Measurements from ENCODE around the gene PRKCSH. TPM values are rescaled to one million over a fixed set of nuclear protein-coding genes. Genes with fewer than 3 reads are reported as not detected.
A peak's percentile ranks its signal among the peaks of the same experiment; 100 is the strongest.
"Not testable (repeated sequence)": the region's sequence is repeated elsewhere in the genome, so short reads cannot be mapped to it uniquely, and the experiment has no call there.

The PRKCSH gene
- total RNA-seq, 1 experiment from 2014 or later, result 256 TPM

DNA sequence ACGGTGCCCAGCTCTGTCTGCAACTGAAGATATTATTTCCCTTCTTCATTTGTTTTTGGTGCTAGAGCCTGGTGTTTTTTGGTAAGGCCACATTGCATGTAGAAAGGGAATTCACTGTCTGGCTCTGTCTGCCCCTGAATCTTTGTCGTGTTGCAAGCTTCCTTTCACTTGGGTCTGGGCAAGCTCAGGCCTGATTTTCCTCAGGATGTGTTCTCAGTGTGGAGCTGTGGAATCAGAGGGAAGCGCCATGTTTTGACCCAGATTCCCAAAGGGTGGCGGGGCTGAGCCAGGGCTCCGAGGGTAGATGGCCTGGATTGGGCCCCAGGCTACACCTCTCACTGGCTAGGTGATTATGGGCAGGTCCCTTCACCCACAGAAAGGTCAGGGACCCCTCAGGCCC, 8.6 kb downstream of the PRKCSH start:
- Histone ChIP-seq H3K4me3 (no peak overlapping the region), H3K9me3 (no peaks in the 10 kb centered on the region), H3K36me3 (peaks cover 91% of the 10 kb centered on the region), H3K27me3 (no peaks in the 10 kb centered on the region)
- no peak for DNase-seq

DNA sequence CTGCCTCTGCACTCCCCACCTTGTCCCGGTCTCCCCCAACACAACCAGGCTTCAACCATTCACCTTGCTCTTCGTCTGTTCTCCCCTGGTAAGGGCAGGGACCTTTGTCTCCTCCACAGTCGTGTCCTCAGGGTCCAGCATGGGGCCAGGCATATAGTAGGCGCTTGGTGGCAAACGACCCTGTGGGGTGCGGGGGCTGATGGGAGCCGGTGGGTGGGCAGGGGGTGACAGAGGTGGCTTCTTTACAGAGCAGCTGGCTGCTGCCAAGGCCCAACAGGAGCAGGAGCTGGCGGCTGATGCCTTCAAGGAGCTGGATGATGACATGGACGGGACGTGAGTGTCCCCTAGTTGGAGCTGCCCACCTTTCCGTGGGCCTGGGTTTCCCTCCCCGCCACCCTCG, 9.7 kb downstream of the PRKCSH start:
- no peak for DNase-seq
- Histone ChIP-seq H3K27me3 (no peaks in the 10 kb centered on the region), H3K36me3 (peaks cover 93% of the 10 kb centered on the region), H3K4me3 (no peak overlapping the region), H3K9me3 (no peaks in the 10 kb centered on the region)

DNA sequence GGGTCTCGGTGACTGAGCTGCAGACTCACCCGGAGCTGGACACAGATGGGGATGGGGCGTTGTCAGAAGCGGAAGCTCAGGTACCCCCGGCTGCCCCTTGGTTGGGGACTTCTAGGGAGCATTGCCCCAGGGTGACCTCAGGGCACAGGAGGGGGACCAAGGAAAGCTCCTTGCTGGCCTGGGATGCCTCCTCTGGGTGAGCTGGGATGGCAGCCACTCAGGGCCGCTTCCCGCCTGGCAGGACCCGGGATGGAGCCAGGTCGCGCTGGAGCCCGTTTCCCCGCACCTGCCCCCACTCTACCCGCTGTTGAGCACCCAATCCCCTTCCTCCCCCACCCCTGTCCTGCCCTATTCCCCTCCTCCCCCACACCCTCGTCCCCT, 10.8 kb downstream of the PRKCSH start:
- peaks cover 92% of the 10 kb centered on the region for H3K36me3 ChIP-seq
- DNase-seq, result no peak

DNA sequence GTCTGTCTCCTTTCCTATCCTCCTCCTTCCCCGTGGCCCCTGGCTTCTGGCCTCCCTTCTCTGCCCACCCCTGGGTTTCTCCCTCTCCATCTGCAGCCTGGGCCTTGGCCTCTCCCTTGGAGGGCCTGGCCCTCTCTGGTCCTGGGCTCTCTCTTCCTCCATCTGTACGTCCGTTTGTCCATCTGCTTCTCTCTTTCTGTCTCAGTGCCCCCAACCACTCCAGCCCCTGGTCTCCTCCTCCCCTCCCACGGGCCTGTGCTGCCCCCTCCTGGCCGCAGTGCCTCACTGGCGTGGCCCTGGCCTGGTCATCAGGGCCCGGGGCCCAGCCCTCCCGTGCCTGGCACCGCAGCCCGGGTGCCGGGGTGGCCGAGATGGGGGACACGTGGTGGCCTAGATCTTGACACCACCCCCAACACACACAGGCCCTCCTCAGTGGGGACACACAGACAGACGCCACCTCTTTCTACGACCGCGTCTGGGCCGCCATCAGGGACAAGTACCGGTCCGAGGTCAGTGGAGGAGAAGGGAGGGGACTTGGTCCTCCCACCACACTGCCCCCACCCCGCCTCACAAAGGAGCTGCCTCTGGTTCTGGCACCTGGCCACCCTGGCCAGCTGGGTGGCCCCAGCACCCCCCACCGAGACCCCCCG, 11.3 kb downstream of the PRKCSH start:
- peak; percentile 57 for DNase-seq
- Histone ChIP-seq H3K36me3 (peaks cover 86% of the 10 kb centered on the region), H3K27me3 (no peaks in the 10 kb centered on the region), H3K9me3 (no peaks in the 10 kb centered on the region), H3K4me3 (no peak overlapping the region)

More for the DNA sequence above, 10.8 kb downstream of the PRKCSH start:
- Histone ChIP-seq H3K4me3 (no peak overlapping the region), H3K9me3 (no peaks in the 10 kb centered on the region), H3K27me3 (no peaks in the 10 kb centered on the region)

DNA sequence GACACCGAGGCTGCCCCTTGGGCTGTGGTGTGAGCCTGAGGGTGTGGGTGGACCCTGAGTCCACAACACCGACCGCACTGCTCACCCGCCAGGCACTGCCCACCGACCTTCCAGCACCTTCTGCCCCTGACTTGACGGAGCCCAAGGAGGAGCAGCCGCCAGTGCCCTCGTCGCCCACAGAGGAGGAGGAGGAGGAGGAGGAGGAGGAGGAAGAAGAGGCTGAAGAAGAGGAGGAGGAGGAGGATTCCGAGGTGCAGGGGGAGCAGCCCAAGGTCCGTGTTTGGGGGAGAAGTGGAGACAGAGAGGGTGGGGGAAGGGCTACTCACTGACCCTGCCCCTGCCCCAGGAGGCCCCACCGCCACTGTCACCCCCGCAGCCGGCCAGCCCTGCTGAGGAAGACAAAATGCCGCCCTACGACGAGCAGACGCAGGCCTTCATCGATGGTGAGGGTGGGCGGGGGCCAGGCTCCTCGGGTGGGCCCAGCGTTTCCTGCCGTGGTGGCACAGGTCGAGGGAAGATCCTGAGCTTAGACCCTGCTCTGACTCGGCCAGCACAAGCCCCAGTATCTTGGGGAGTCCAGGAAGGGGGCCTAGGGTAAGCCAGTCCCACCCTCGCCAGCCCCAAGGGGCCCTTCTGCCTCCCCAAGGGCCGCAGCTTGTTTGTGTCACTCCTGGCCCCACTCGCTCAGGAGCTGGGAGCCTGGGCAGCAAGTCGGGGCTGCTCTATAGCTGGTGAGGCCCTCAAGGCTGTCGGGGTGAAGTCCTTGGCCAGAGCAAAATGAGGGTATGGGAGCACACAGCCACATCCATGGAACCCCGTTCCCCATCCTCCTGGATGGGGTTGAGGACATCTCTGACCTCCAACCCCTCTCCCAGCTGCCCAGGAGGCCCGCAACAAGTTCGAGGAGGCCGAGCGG, 12.2 kb downstream of the PRKCSH start:
- H3K4me3 ChIP-seq, result no peak overlapping the region
- peaks cover 78% of the 10 kb centered on the region for H3K36me3 ChIP-seq
- H3K27me3 ChIP-seq, result no peaks in the 10 kb centered on the region
- H3K9me3 ChIP-seq, result no peaks in the 10 kb centered on the region
- no peak for DNase-seq

DNA sequence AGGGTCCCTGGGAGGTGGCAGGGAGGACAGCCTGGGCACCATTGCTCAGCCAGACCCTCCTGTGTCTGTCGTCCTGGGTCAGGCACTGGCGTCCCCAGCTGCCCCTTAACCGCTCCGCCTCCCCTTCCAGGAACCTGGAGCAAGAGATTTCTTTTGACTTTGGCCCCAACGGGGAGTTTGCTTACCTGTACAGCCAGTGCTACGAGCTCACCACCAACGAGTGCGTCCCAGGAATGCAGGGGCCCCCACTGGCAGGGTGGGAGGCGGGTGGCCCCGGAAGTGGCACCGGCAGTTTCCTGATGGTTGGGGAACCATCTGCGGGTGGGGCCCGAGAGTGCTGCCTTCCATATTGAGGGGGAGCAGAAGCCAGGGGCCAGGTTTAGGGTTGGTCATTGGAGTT, 13.0 kb downstream of the PRKCSH start:
- H3K9me3 ChIP-seq, result no peaks in the 10 kb centered on the region
- no peaks in the 10 kb centered on the region for H3K27me3 ChIP-seq
- H3K36me3 ChIP-seq, result peaks cover 70% of the 10 kb centered on the region
- H3K4me3 ChIP-seq, result no peak overlapping the region
- DNase-seq, result no peak

DNA sequence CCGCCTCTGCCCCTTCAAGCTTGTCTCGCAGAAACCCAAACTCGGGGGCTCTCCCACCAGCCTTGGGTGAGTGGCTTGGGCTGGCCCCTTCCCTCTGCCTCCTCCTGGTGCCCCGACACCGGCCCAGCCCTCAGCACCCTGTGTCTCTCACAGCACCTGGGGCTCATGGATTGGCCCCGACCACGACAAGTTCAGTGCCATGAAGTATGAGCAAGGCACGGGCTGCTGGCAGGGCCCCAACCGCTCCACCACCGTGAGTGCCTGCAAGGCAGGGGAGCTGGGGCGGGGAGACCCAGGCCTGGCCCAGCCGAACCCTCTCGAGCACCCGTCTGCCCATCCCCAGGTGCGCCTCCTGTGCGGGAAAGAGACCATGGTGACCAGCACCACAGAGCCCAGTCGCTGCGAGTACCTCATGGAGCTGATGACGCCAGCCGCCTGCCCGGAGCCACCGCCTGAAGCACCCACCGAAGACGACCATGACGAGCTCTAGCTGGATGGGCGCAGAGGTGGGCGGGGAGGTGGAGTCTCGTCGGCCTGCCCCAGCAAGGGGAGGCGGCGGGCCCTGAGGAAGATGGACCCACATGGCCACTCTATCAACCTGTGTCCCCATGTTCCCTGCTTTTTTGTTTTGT, 13.6 kb downstream of the PRKCSH start:
- Histone ChIP-seq H3K36me3 (peaks cover 64% of the 10 kb centered on the region), H3K27me3 (no peaks in the 10 kb centered on the region), H3K9me3 (no peaks in the 10 kb centered on the region), H3K4me3 (no peak overlapping the region)
- DNase-seq, result no peak

DNA sequence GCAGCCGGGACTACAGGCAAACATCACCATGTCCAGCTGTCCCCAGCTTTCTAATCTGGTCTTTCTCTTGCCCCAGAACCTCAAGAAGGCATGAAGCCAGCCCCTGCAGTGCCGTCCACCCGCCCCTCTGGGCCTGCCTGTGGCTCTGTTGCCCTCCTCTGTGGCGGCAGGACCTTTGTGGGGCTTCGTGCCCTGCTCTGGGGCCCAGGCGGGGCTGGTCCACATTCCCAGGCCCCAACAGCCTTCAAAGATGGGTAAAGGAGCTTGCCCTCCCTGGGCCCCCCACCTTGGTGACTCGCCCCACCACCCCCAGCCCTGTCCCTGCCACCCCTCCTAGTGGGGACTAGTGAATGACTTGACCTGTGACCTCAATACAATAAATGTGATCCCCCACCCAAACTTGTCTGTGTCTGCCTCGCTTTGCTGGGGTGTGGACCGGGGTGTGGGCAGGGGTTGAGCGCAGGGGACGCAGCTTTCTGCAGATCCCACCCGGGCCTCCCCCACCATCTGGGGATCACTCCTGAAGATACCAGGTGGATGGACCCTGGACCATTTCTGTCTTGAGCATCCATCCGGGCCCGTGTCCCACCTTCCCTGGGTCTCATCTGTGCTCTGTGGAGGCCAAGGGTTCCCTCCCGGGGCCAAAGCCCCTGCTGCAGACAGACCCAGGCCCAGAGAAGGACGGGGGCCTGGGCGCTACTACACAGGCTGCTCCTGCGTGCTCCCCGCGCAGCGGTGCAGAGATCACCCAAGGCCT, 15.3 kb downstream of the PRKCSH start:
- DNase-seq, result no peak
- Histone ChIP-seq H3K4me3 (no peak overlapping the region), H3K9me3 (no peaks in the 10 kb centered on the region), H3K36me3 (peaks cover 48% of the 10 kb centered on the region), H3K27me3 (no peaks in the 10 kb centered on the region)

DNA sequence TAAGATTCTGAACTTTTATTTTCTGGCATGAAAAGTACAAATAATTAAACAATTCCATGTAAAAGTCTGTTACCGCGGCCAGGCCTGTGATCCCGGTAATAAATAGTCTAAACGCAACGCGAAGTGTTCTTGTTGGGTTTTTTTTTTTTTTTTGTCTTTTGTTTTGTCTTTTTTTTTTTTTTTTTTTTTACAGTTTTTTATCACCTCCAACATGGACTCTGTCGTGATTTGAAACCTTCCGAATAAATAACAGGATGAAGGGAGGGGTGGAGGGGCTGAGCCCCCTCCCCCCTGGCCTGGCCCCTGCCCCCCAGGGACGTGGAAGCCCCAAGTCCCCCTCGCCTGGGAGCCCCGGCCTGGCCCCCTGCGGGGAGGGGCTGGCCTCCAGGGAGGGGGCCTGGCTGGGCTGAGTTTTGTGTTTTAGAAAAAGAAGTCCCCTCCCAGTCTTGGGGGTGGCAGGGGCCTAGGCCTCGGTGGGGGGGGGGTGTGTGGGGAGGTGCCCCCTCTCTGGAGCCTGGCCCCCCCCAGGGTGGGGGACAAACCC, 16.0 kb downstream of the PRKCSH start:
- Histone ChIP-seq H3K36me3 (peaks cover 44% of the 10 kb centered on the region), H3K4me3 (no peak overlapping the region), H3K27me3 (no peaks in the 10 kb centered on the region), H3K9me3 (no peaks in the 10 kb centered on the region)
- DNase-seq, result no peak

DNA sequence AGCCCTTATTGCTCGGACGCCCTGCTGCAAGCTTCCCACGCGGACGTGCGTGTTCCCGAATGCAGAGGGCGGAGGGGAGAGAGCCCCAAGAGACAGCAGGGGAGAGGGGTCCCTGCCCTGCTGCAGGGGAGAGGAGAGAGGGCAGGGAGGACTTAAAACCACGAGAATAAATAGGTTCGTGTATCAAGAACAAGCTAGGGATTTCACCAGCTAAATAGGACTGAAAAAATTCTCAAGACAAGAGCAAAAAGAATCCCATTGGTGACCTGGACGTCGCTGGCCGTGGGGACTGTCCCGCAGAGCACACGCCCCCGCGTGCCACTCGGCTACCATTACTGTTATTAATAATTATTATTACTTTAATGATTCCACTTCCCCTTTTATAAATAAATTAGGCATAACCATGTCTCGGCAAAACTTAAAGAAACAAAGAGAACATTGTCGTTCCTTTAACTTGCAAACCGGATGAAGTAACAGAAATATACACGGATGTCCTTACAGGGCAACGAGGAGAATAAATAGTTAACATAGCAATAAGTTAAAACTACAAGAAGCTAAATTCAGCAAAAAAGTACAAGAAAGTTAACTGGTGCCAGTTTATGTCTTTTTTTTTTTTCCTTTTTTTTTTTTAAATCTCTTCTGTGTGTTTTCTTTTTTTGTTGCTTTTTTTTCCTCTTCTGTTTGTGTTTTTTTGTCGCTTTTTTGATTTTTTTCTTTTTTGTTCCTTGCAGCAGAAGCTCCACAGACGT, 16.6 kb downstream of the PRKCSH start:
- Histone ChIP-seq H3K9me3 (no peaks in the 10 kb centered on the region), H3K36me3 (peaks cover 38% of the 10 kb centered on the region), H3K27me3 (no peaks in the 10 kb centered on the region), H3K4me3 (no peak overlapping the region)
- DNase-seq, result no peak

DNA sequence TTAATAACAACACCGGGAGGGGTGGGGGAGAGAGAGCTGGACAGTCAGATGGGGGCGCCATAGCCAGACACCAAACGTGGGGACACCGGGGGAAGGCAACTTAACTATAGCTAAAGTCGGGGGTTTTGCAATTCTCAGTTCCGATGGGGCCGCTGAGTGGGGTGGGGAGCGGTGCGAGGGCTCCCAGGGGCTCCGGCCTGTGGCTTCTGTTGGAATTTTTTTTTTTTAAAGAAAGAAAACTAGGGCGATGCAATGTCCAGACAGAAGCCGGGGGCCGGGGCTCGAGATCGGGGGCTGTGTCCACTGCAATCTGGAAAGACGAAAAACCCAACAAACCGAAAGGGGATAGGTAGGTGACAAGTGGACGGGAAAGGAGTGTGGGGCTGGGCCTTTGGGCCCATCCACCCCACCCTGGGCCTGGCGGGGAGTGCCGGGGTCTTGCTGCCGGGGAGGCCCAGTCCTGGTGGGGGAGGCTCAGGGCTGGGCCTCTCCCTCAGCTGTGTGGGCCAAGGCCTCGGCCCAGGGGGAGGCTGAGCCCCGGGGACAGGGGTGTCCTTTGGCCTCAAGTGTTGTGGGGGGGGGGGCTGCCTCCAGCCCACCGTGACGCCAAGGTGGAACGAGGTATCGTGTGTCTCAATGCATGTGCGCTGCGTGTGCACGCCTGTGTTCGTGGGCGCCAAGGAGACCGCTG, 17.3 kb downstream of the PRKCSH start:
- no peak for DNase-seq
- Histone ChIP-seq H3K4me3 (no peak overlapping the region), H3K27me3 (no peaks in the 10 kb centered on the region), H3K36me3 (peaks cover 31% of the 10 kb centered on the region), H3K9me3 (no peaks in the 10 kb centered on the region)

DNA sequence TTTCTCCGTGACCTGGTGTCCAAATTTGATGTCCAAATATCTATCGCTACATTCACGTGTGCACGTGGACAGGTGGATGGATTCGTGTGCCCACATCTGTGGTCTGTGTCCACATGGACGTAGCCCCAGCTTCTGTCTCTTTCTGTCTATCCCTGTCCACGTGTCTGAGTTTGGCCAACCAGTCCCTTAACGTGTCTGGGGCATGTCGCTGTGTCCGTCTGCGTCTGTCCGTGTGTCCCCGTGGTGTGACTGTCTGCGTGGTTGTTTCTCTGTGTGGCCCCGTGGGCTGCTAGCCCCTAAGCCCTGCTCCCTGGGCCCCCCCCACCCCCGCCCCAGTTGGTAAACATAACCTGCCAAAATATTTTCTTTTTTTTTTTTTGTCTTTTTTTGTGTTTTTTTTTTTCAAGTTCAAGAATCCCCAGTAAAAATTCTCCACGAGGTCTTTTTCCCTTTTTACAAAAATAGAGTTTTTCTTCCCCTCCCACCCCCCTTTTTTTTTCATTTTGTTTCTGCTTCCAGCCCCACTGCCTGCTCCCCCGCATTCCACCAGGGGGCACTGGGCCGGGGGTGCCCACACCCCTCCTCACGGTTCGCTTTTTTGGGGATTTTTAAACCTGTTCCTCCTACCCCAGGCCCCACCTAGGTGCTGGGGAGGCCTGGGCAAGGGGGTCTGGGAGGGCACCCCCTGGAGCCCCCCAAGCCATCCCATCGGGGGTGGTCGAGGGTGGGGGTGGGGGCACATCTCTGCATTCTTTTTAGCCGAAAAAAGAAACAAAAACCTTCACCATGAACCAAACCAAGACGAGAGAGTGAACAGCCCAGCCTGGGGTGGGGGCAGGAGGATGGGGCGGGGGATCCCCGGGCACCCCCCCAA, 18.3 kb downstream of the PRKCSH start:
- Histone ChIP-seq H3K9me3 (no peaks in the 10 kb centered on the region), H3K36me3 (peaks cover 23% of the 10 kb centered on the region), H3K27me3 (no peaks in the 10 kb centered on the region), H3K4me3 (no peak overlapping the region)
- DNase-seq, result no peak

DNA sequence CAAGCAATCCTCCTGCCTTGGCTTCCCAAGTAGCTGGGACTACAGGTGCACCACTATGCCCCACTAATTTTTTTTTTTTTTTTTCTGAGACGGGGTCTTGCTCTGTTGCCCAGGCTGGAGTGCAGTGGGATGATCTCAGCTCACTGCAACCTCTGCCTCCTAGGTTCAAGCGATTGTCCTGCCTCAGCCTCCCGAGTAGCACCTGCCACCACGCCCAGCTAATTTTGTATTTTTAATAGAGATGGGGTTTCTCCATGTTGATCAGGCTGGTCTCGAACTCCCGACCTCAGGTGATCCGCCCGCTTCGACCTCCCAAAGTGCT, 19.8 kb downstream of the PRKCSH start:
- H3K27me3 ChIP-seq, H3K9me3 ChIP-seq, H3K4me3 ChIP-seq, H3K36me3 ChIP-seq, DNase-seq: not testable (repeated sequence)

DNA sequence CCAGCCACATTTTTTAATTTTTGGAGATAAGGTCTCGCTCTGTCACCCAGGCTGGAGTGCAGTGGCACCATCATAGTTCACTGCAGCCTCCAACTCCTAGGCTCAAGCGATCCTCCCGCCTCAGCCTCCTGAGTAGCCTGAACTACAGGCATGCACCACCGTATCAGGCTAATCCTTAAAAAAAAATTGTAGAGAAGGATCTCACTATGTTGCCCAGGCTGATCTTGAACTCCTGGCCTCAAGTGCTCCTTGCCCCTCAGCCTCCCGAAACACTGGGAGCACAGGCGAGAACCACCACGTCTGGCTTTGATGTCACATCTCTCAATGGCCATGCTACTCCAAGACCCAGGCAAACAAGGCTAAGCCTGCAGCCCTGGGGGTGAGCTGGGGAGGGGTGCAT, 21.2 kb downstream of the PRKCSH start:
- no peaks in the 10 kb centered on the region for H3K9me3 ChIP-seq
- 0 out of 2 replicates have a peak, but pooled peaks cover 5% of the 10 kb centered on the region for H3K27me3 ChIP-seq
- DNase-seq, result no peak
- no peaks in the 10 kb centered on the region for H3K36me3 ChIP-seq
- H3K4me3 ChIP-seq, result no peak overlapping the region

DNA sequence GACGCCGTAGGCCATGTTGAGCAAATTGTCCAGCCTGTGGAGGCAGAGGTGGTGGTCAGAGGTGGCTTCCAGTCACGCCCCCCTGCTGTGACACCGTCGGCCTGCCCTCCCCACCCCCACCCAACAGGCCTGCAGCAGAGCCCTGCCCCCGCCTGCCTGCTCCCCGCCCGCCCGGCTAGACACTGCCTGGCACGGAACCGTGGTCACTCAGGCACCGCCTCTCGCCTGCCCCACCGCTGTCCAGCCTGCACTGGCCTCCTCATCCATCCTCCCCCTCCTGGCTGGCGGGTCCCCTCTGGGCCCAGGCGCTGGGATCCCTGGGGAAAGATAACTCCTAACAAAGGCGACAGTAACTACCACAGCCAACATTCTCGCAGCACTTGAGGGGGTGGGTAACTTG, 21.7 kb downstream of the PRKCSH start:
- Histone ChIP-seq H3K36me3 (no peaks in the 10 kb centered on the region), H3K9me3 (no peaks in the 10 kb centered on the region), H3K4me3 (no peak overlapping the region), H3K27me3 (0 out of 2 replicates have a peak, but pooled peaks cover 5% of the 10 kb centered on the region)
- no peak for DNase-seq

Measured in MG63 (cell line).